Measurements from ENCODE around the gene DACH1. TPM values are rescaled to one million over a fixed set of nuclear protein-coding genes. Genes with fewer than 3 reads are reported as not detected.
"Not testable (repeated sequence)": the region's sequence is repeated elsewhere in the genome, so short reads cannot be mapped to it uniquely, and the experiment has no call there.

The DACH1 gene
- total and polyA plus RNA-seq, 2 experiments from 2014 or later, result 1.3 to 6.5 TPM

GRCh38 chr13:71906448-71906847, 39.4 kb upstream of the DACH1 start:
- H3K27ac ChIP-seq, result no peak overlapping the region
- H3K9me3 ChIP-seq (ENCODE audit: low read depth), result no peaks in the 10 kb centered on the region
- no peaks in the 10 kb centered on the region for H3K4me1 ChIP-seq (ENCODE audit: insufficient read depth)
- H3K27me3 ChIP-seq, result no peaks in the 10 kb centered on the region
- no peak overlapping the region for H2AFZ ChIP-seq
- H3K9me2 ChIP-seq (replicated peaks; ENCODE audit: insufficient read depth), result no peaks in the 10 kb centered on the region
- TF ChIP-seq EZH2phosphoT487 (IDR thresholded peaks at IDR 0.05; ENCODE audit: low read depth, severe bottlenecking, unreplicated experiment), result no peak
- TF ChIP-seq, protein P1, sequence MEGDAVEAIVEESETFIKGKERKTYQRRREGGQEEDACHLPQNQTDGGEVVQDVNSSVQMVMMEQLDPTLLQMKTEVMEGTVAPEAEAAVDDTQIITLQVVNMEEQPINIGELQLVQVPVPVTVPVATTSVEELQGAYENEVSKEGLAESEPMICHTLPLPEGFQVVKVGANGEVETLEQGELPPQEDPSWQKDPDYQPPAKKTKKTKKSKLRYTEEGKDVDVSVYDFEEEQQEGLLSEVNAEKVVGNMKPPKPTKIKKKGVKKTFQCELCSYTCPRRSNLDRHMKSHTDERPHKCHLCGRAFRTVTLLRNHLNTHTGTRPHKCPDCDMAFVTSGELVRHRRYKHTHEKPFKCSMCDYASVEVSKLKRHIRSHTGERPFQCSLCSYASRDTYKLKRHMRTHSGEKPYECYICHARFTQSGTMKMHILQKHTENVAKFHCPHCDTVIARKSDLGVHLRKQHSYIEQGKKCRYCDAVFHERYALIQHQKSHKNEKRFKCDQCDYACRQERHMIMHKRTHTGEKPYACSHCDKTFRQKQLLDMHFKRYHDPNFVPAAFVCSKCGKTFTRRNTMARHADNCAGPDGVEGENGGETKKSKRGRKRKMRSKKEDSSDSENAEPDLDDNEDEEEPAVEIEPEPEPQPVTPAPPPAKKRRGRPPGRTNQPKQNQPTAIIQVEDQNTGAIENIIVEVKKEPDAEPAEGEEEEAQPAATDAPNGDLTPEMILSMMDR (IDR thresholded peaks at IDR 0.05; ENCODE audit: poor library complexity), result no peak
- TF ChIP-seq EZH2 (IDR thresholded peaks at IDR 0.05; ENCODE audit: borderline replicate concordance), result no peak
- no peaks in the 10 kb centered on the region for H3K79me2 ChIP-seq
- no peak overlapping the region for H3K4me3 ChIP-seq
- no peaks in the 10 kb centered on the region for H4K20me1 ChIP-seq (ENCODE audit: insufficient read depth, poor library complexity, severe bottlenecking)
- H3K4me2 ChIP-seq, result no peak overlapping the region
- no peaks in the 10 kb centered on the region for H3K36me3 ChIP-seq (replicated peaks; ENCODE audit: insufficient read depth, low read depth)
- DNase-seq (ENCODE audit: low spot score), result no peak
- 100% methylated on average over 1 of the region's 1 CpG for WGBS (ENCODE audit: low lambda C conversion rate, missing lambda C conversion rate)

DNA sequence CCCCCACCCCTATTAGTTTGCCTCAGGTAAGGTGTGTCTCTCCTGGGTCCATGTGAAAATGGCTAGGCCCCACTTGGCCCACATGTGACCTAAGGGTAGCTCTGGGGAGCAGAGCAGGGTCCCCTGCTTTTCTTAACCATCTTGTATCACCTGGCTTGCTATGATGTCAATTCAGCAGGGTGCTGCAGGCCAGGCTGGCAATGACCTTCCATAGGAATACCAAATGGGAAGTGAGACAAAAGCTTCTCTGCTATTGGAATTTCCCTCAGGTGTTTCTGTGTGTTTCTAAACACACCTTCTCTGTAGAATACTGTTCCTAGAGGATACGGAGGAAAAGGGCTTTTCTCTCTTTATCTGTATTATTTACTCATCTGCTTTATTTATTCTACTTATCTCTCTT, 35.7 kb upstream of the DACH1 start:
- H3K9me2 ChIP-seq (replicated peaks; ENCODE audit: insufficient read depth), result no peaks in the 10 kb centered on the region
- no peaks in the 10 kb centered on the region for H3K4me1 ChIP-seq (ENCODE audit: insufficient read depth)
- no peaks in the 10 kb centered on the region for H3K79me2 ChIP-seq
- H3K4me2 ChIP-seq, result no peak overlapping the region
- H3K9me3 ChIP-seq (ENCODE audit: low read depth), result no peaks in the 10 kb centered on the region
- 33% methylated on average over 1 of the region's 1 CpG for WGBS (ENCODE audit: low lambda C conversion rate, missing lambda C conversion rate)
- H3K27ac ChIP-seq, result no peak overlapping the region
- TF ChIP-seq EZH2 (IDR thresholded peaks at IDR 0.05; ENCODE audit: borderline replicate concordance) (no peak), EZH2phosphoT487 (IDR thresholded peaks at IDR 0.05; ENCODE audit: low read depth, severe bottlenecking, unreplicated experiment) (no peak)
- TF ChIP-seq, protein P1 (IDR thresholded peaks at IDR 0.05; ENCODE audit: poor library complexity), result no peak
- no peaks in the 10 kb centered on the region for H4K20me1 ChIP-seq (ENCODE audit: insufficient read depth, poor library complexity, severe bottlenecking)
- no peak overlapping the region for H2AFZ ChIP-seq
- no peak for DNase-seq (ENCODE audit: low spot score)
- no peaks in the 10 kb centered on the region for H3K27me3 ChIP-seq
- no peak overlapping the region for H3K4me3 ChIP-seq
- no peaks in the 10 kb centered on the region for H3K36me3 ChIP-seq (replicated peaks; ENCODE audit: insufficient read depth, low read depth)

DNA sequence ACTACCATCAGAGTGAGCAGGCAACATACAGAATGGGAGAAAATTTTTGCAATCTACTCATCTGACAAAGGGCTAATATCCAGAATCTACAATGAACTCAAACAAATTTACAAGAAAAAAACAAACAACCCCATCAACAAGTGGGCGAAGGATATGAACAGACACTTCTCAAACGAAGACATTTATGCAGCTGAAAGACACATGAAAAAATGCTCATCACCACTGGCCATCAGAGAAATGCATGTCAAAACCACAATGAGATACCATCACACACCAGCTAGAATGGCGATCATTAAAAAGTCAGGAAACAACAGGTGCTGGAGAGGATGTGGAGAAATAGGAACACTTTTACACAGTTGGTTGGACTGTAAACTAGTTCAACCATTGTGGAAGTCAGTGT, 26.5 kb upstream of the DACH1 start:
- not testable (repeated sequence) for H3K9me3 ChIP-seq (ENCODE audit: low read depth); H3K27ac ChIP-seq; H3K27me3 ChIP-seq; H3K79me2 ChIP-seq; H3K36me3 ChIP-seq (replicated peaks; ENCODE audit: insufficient read depth, low read depth); H3K4me1 ChIP-seq (ENCODE audit: insufficient read depth); H3K9me2 ChIP-seq (replicated peaks; ENCODE audit: insufficient read depth); H4K20me1 ChIP-seq (ENCODE audit: insufficient read depth, poor library complexity, severe bottlenecking); DNase-seq (ENCODE audit: low spot score); H2AFZ ChIP-seq; H3K4me2 ChIP-seq; H3K4me3 ChIP-seq
- 87% methylated on average over 3 of the region's 3 CpGs for whole genome bisulfite sequencing (ENCODE audit: low lambda C conversion rate, missing lambda C conversion rate)

- no peak overlapping the region for H3K4me3 ChIP-seq
- no peaks in the 10 kb centered on the region for H3K79me2 ChIP-seq
- H3K4me2 ChIP-seq, result no peak overlapping the region
- no peaks in the 10 kb centered on the region for H4K20me1 ChIP-seq (ENCODE audit: insufficient read depth, poor library complexity, severe bottlenecking)
- TF ChIP-seq EZH2 (IDR thresholded peaks at IDR 0.05; ENCODE audit: borderline replicate concordance) (no peak), EZH2phosphoT487 (IDR thresholded peaks at IDR 0.05; ENCODE audit: low read depth, severe bottlenecking, unreplicated experiment) (no peak)
- TF ChIP-seq, protein P1 (IDR thresholded peaks at IDR 0.05; ENCODE audit: poor library complexity), result no peak
- no peak overlapping the region for H3K27ac ChIP-seq
- H3K9me3 ChIP-seq (ENCODE audit: low read depth), result no peaks in the 10 kb centered on the region
- H3K9me2 ChIP-seq (replicated peaks; ENCODE audit: insufficient read depth), result no peaks in the 10 kb centered on the region
- no peak overlapping the region for H2AFZ ChIP-seq
- H3K27me3 ChIP-seq, result no peaks in the 10 kb centered on the region
- no peak for DNase-seq (ENCODE audit: low spot score)
- H3K4me1 ChIP-seq (ENCODE audit: insufficient read depth), result no peaks in the 10 kb centered on the region
- H3K36me3 ChIP-seq (replicated peaks; ENCODE audit: insufficient read depth, low read depth), result no peaks in the 10 kb centered on the region
Measured at GRCh38 chr13:71886880-71887279, 19.9 kb upstream of the DACH1 start.

Data from hepatocyte (in vitro differentiated cells).